SH-SY5Y (cell line): ENCODE measurements around the gene SSBP2.

ENCODE experiments used
- GATA2 ChIP-seq: IDR thresholded peaks from 2 replicates; pipeline ENCODE4 v1.6.1; 2011; ENCODE audit warnings: mild to moderate bottlenecking, low read depth, low read length
- GATA3 ChIP-seq: IDR thresholded peaks from 2 replicates; pipeline ENCODE4 v1.6.1; 2011; ENCODE audit warnings: low read depth, mild to moderate bottlenecking, low read length, moderate library complexity

Gene SSBP2

DNA sequence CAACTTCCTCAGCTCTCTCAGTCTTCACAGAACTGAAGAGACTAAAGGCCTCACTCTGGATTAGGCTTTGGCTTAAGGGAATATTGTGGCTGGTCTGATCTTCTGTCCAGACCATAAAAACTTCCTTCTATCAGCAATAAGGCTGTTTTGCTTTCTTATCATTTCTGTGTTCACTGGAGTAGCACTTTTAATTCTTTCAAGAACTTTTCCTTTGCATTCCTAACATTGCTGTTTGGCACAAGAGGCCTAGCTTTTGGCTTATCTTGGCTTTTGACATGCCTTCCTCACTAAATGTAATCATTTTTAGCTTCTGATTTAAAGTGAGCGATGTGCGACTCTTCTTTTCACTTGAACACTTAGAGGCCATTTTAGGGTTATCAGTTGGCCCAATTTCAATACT lies 268.3 kb downstream of the SSBP2 start:
- TF ChIP-seq GATA2 = no peak
- TF ChIP-seq GATA3 = no peak

DNA sequence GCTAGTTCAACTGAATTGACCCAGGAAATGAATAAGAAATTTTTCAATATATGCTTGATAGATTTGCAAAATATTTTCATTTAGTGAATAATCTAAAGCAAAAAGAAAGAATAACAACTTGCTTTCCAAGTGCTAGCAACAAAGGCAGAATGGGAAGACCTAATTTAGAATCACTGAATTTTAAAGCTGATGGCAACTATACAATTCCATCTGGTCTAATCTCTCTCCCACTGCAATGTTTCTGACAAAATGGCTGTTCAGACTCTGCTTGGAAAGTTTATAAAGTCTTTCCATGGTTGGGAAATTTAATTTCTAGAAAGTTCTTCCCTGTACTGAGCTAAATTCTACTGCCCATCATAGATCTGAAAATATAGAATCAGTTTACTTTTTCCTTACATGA lies 281.2 kb downstream of the SSBP2 start:
- TF ChIP-seq GATA3 (no peak), GATA2 (no peak)

DNA sequence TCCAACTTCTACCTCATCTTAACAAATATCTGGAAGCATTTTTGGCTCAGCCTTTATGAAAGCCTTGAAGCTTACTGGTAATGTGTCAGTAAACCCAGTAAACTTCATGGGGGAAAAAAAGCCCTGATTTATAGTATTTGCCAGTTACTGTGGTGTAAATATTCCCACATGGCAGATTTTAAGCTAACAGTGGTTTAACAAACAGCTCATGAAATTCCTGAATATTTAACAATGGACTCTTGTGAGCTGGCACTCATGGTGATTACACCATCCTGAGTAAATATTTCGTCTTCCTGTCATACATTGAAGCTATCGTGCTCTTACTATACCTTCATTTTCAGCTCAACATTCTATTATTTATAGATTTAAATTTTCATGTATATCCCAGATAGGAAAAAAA lies 300.0 kb downstream of the SSBP2 start:
- TF ChIP-seq GATA3 = no peak
- no peak for TF ChIP-seq GATA2

DNA sequence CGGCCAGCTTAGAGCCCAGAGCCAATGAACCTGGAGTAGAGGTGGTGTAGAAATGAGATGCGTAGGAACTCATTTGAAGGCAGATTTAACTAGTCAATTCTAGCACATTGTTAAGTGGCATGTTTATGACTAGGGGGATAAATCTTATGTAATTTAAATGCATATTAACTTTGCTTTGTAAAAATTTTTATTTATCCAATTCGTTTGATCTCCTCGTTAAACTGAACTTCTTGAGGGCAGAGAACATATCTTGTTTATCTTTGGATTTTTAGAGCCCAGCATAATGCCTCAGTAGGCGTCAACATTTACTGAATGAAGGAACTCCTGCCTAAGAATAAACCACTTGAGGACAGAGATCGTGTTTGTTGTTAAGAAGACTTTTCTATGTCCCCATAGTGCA lies 315.9 kb downstream of the SSBP2 start:
- TF ChIP-seq GATA3 = no peak
- TF ChIP-seq GATA2 = no peak

DNA sequence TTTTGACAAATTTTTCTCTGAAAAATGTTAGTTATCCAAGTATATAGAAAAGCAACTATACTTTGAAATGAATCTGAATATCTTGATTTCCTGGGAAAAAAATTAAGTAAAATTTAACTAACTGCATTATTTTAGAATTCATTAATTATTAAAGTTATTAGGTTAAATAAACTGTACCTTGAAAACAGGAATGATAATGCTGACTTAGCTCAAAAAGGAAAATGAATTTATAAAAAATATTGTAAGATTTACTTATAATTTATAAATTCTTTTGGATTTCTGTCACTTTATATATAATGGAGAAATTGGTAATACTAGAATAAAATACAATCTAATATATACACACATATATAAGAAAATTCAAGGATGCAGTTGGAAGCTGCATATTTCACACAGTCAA lies 320.9 kb downstream of the SSBP2 start:
- no peak for TF ChIP-seq GATA3

DNA sequence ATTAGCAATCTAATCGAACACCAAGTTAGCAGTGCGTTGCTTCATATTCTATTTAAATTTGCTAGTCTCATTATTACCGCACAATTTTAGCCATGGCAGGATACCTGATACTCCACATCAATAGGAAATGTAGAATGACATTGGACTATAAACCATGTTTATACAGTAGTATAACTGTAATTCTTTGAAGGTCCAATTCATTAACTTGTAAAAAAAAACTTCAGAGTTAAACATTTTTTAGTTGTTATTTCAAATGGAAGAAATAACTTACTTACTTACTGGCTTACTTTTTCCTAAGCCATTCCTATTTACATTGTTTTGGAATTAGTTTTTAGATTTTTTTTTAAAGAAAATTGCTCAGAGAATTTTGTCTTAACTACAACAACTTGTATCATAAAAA lies 321.5 kb downstream of the SSBP2 start:
- TF ChIP-seq GATA3 (no peak), GATA2 (no peak)

DNA sequence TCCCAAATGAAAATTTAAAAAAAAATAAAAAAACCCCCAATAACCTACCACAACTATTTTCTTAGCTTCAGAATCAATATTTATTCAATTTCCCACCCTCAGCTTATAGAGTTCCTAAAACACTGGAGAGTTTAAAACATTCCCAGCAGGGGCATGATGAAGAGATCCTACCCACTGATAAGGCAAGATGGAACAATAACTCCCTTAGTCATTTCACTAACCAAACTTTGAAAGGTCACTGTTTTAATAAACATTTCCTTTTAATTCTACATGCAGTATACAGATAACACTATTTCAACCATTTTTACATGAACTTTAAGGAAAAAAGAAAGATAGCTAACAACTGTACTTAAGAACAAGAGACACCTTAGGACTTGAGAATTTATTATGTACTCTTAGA lies 322.0 kb downstream of the SSBP2 start:
- TF ChIP-seq GATA3 (no peak), GATA2 (no peak)

DNA sequence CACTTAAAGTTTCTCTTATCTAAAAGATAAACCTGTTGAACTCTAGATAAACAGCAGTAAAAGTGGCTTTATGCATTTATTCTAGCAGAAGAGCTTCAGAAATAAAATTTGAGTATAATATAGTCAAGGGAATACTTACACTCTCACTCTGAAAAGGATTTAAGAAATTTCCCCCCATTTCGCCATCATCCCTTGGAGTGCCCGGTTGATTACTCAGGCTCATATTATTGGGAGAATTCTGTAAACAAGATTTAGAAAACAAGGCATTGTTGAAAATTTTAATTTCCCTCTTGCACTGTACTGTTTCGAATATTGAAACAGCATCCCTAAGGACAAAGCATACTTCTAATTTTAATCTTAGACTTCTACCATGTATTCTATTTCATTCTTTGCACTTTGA lies 322.5 kb downstream of the SSBP2 start:
- TF ChIP-seq GATA3 = no peak
- TF ChIP-seq GATA2 = no peak

DNA sequence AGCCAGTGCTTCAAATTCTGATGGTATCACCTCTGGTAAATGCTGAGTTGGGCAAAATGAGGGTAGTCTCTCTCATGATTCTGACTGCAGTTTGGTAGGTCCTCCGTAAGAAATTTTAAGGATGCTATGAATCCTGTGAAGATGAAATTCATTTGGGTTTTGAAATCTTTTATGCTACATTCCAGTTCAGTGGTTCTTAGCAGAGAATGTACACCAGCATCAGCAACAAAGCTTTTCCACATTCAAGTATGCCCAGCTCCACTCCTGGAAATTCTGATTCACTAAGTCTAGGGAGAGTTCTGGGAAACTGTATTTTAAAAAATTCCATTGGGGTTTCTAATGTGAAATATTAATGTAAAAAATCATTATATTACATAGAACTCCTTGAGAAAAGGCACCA lies 323.3 kb downstream of the SSBP2 start:
- TF ChIP-seq GATA3 (no peak), GATA2 (no peak)

DNA sequence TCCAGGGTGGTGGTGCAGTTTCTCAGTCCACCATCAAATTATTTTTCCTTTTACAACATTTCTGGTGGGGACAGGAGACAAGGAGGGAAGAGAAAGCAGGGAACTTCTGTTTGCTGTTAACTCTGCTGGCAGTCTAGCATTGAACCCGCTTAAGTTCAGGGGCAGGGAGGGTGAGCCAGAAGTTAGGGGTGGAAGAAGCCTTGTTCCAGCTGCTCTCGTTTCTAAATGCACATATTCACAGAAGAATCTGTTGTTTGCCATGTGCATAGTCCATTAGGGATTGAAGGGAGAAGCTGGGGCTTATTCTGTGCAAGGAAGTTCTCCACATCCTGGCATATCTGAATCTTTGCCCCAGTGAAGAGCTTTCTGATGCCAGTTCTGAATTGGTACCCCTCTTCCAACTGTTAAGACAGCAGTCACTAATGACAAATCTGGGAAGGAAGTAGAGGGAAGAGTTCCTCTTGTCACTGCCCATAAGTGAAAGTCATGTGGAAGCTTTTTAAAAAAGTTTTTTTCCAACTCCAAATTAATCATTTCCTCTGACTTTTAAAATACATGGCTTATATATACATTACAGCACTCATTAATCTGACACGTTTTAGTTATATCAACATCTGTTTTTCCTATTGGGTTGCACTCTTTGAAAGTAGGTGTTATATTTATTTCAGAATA lies 324.4 kb downstream of the SSBP2 start:
- no peak for TF ChIP-seq GATA2
- TF ChIP-seq GATA3 = no peak

DNA sequence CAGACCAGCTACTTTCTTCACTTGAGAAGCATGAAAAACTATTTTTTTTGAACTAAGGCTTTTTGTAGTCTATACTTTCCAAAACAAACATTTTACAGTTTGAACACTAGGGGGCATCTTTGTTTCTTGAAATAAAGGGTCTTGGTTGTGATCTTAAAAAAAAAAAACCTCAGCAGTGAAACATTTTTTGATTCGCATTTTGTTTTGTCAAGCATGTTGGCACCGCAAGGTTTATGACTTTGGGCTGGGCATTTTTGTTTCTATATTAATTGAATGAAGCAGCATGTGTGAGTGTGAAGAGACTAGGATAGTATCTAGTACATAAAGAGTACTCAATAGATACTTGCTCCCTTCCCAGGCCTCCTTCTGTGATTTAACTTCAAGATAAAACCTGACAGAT lies 325.3 kb downstream of the SSBP2 start:
- no peak for TF ChIP-seq GATA2
- no peak for TF ChIP-seq GATA3

DNA sequence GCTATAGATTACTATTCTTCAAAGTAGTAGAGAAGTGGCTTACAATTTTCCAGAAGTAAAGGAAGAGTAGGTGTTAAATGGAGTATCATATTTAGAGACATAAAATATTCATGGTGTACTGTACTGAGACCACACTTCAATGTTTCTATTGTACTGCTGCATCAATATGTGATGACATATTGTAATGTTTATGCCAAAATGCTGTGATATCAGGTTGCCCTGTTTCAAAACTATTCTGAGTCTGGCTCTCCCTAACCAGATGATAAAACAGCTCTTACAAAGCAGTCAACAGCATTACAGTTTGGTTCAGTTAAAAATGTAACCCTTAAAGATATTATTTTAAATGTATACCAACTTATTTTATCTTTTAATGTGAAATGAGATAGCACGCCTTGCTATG lies 326.2 kb downstream of the SSBP2 start:
- TF ChIP-seq GATA3 (no peak), GATA2 (no peak)

DNA sequence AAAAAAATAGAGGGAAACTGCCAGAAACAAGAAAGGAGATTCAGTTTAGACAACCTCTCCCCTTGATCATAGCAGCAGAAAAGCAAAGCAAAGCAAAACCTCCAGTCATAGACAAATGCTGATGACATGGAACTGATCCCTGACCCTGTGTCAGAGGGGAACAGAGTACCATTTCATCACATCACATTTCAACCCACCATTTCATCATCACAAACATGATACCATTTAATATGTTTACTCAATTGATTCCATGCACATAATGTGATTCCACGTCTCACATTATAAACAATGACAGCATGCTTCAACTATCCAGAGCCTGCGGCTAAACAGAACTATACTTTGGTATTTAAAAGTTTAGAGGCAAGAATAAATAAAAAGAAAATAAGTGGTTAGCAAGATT lies 328.2 kb downstream of the SSBP2 start:
- TF ChIP-seq GATA2 = no peak
- no peak for TF ChIP-seq GATA3

DNA sequence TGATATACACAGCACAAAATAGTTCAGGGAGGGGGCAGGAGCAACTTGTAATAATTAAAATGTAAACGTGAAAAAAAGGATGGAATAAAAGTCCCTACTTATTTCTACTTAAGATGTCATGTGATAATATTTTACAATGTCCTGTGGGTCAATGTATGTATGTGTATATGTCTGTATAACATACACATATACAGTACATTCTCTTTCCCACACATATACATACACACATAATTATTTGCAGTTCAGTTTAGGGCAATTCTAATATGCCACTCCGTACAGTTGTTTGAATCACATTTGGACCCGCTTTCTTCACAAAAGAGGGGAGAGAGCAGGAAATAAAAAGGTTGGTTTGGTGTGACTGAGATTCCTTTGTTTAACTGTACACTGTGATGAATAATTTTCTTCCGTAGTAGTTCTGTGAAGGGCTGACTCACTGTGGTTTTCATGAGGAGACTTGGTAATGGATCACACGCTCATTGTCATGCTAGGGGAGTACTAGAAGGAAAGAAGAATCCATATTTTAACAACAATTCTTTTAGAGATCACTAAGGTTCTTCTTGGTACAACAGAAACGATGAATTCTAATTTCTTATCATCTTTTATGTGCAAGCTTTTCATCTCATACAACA lies 330.7 kb downstream of the SSBP2 start:
- TF ChIP-seq GATA2 = no peak
- TF ChIP-seq GATA3 = no peak

DNA sequence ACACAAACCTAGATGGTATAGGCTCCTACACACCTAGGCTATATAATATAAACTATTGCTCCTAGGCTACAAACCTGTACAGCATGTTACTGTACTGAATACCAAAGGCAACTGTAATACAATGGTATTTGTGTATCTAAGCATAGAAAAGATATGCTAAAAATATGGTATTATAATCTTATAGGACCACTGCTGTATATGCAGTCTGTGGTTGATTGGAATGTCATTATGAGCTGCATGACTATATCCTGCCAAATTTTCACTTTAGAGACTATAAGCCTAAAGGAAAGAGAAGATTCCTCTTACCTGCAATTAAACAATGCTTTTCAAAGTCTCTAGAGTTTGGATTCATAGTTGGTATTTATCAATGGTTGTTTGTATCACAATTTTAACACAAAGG lies 332.3 kb downstream of the SSBP2 start:
- TF ChIP-seq GATA3 (no peak), GATA2 (no peak)

DNA sequence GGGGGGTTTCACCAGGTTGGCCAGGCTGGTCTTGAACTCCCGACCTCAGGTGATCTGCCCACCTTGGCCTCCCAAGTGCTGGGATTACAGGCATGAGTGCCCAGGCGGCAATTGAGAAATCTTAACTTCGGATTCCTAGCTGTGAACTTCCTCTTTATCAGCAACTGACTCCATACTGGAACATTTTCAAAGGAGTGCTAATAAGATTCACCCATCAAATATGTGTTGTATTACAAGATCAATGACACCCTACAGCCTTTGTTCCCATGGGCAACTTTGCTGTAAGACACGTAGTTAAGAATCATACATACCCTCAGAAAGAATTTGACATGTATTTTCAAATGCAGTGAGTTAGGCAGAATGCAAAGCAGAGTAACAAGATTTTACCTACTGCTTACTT lies 333.8 kb downstream of the SSBP2 start:
- TF ChIP-seq GATA2 (no peak), GATA3 (no peak)
